HEK293T (cell line): ENCODE measurements around the gene CAMSAP2.

Source experiments
- CTCF ChIA-PET: fragments of 350-600 bp; formaldehyde crosslinking; extraction: SDS; loops from one replicate; lab custom pipeline; 2021; ENCODE audit warnings: antibody characterized with exemption, inconsistent platforms; lab: Yijun Ruan, JAX
- POLR2A ChIA-PET: fragments of 350-600 bp; formaldehyde crosslinking; extraction: SDS; loops from one replicate; lab custom pipeline; 2020; ENCODE audit warnings: antibody characterized with exemption, inconsistent platforms; lab: Yijun Ruan, JAX
- DNase-seq: peaks from one replicate; pipeline ENCODE4 v3.0.0; 2012; ENCODE audit warnings: mixed read lengths; ENCODE audit errors: extremely low spot score
- ARNT ChIP-seq: fragments of 450-650 bp; IDR thresholded peaks from 2 replicates; pipeline ENCODE4 v1.6.1; 2017; ENCODE audit warnings: mild to moderate bottlenecking
- BHLHE40 ChIP-seq: fragments of 450-650 bp; IDR thresholded peaks from 2 replicates; pipeline ENCODE4 v1.6.1; 2016; ENCODE audit warnings: mild to moderate bottlenecking, moderate library complexity, borderline replicate concordance
- CTBP1 ChIP-seq: fragments of 450-650 bp; IDR thresholded peaks from 2 replicates; pipeline ENCODE4 v1.6.1; 2016; ENCODE audit warnings: borderline replicate concordance
- ELF4 ChIP-seq: fragments of 450-650 bp; IDR thresholded peaks from 2 replicates; pipeline ENCODE4 v1.6.1; 2017; ENCODE audit warnings: antibody characterized with exemption
- FOXA1 ChIP-seq: fragments of 450-650 bp; IDR thresholded peaks from 2 replicates; pipeline ENCODE4 v1.6.1; 2016; ENCODE audit warnings: mild to moderate bottlenecking
- FOXK2 ChIP-seq: fragments of 450-650 bp; IDR thresholded peaks from 2 replicates; pipeline ENCODE4 v1.6.1; 2016; ENCODE audit warnings: mild to moderate bottlenecking
- FOXM1 ChIP-seq: fragments of 450-650 bp; IDR thresholded peaks from 2 replicates; pipeline ENCODE4 v1.6.1; 2017; ENCODE audit warnings: mild to moderate bottlenecking, borderline replicate concordance
- HDGF ChIP-seq: fragments of 450-650 bp; IDR thresholded peaks from 2 replicates; pipeline ENCODE4 v1.6.1; 2017; ENCODE audit warnings: antibody characterized with exemption, borderline replicate concordance
- L3MBTL2 ChIP-seq: fragments of 450-650 bp; conservative IDR thresholded peaks from 2 replicates; pipeline ENCODE4 v1.6.1; 2016; ENCODE audit warnings: mild to moderate bottlenecking
- LEF1 ChIP-seq: fragments of 450-650 bp; IDR thresholded peaks from 2 replicates; pipeline ENCODE4 v1.6.1; 2017; ENCODE audit warnings: mild to moderate bottlenecking, borderline replicate concordance
- NFRKB ChIP-seq: fragments of 450-650 bp; IDR thresholded peaks from 2 replicates; pipeline ENCODE4 v1.6.1; 2016; ENCODE audit warnings: mild to moderate bottlenecking, moderate library complexity
- PKNOX1 ChIP-seq: fragments of 450-650 bp; IDR thresholded peaks from 2 replicates; pipeline ENCODE4 v1.6.1; 2016
- SP1 ChIP-seq: fragments of 450-650 bp; IDR thresholded peaks from 2 replicates; pipeline ENCODE4 v1.6.1; 2017
- SUZ12 ChIP-seq: fragments of 450-650 bp; IDR thresholded peaks from 2 replicates; pipeline ENCODE4 v1.6.1; 2016; ENCODE audit warnings: mild to moderate bottlenecking
- TARDBP ChIP-seq: fragments of 450-650 bp; IDR thresholded peaks from 2 replicates; pipeline ENCODE4 v1.6.1; 2016
- ZNF384 ChIP-seq: fragments of 450-650 bp; IDR thresholded peaks from 2 replicates; pipeline ENCODE4 v1.6.1; 2016

Gene CAMSAP2

GRCh38 chr1:200899451-200899915 is 160.8 kb downstream of the CAMSAP2 start:
- DNase-seq = no peak
- POLR2A ChIA-PET = no interaction called here
- TF ChIP-seq FOXM1 (no peak), PKNOX1 (no peak), ZNF384 (no peak), ELF4 (no peak), SUZ12 (no peak), TARDBP (no peak), LEF1 (no peak), FOXA1 (no peak), NFRKB (no peak), CTBP1 (no peak), BHLHE40 (no peak), SP1 (no peak), HDGF (no peak)
- CTCF ChIA-PET = no interaction called here

- TF ChIP-seq LEF1 = no peak
- no peak for TF ChIP-seq ZNF384
- TF ChIP-seq ARNT = no peak
- TF ChIP-seq HDGF = no peak
- TF ChIP-seq PKNOX1 = no peak
- no peak for TF ChIP-seq FOXM1
- no peak for TF ChIP-seq SUZ12
- no peak for TF ChIP-seq SP1
- TF ChIP-seq ELF4 = no peak
- no peak for TF ChIP-seq FOXA1
- no peak for TF ChIP-seq NFRKB
- ChIA-PET POLR2A (interaction anchor here (0.7 kb wide), 1 partner anchor 9 kb away, joined by 3 read pairs; no protein-coding TSS in a partner anchor), CTCF (no interaction called here)
- DNase-seq = no peak
Observed at GRCh38 chr1:200899954-200900867, 161.5 kb downstream of the CAMSAP2 start.

GRCh38 chr1:200900877-200901276 is 162.2 kb downstream of the CAMSAP2 start:
- CTCF ChIA-PET = no interaction called here
- TF ChIP-seq TARDBP = no peak
- no peak for TF ChIP-seq L3MBTL2
- no peak for TF ChIP-seq LEF1
- TF ChIP-seq PKNOX1 = no peak
- no peak for TF ChIP-seq ZNF384
- no peak for TF ChIP-seq ARNT
- TF ChIP-seq FOXA1 = no peak
- no peak for TF ChIP-seq ELF4
- no peak for TF ChIP-seq SUZ12
- no peak for TF ChIP-seq BHLHE40
- TF ChIP-seq FOXM1 = no peak
- TF ChIP-seq HDGF = no peak
- POLR2A ChIA-PET = interaction anchor here (1.0 kb wide), 1 partner anchor 10 kb away, joined by 3 read pairs; no protein-coding TSS in a partner anchor
- no peak for DNase-seq

- POLR2A ChIA-PET = interaction anchor here (1.0 kb wide), 1 partner anchor 10 kb away, joined by 3 read pairs; no protein-coding TSS in a partner anchor
- DNase-seq = no peak
- TF ChIP-seq ARNT (no peak), SP1 (no peak)
- CTCF ChIA-PET = no interaction called here
Observed at GRCh38 chr1:200901350-200901749, 162.7 kb downstream of the CAMSAP2 start.

GRCh38 chr1:200901796-200902444 is 163.2 kb downstream of the CAMSAP2 start:
- TF ChIP-seq CTBP1 = no peak
- TF ChIP-seq BHLHE40 = no peak
- TF ChIP-seq SP1 = no peak
- no peak for TF ChIP-seq HDGF
- TF ChIP-seq FOXK2 = no peak
- no peak for TF ChIP-seq SUZ12
- no peak for TF ChIP-seq ARNT
- no peak for TF ChIP-seq FOXA1
- no peak for TF ChIP-seq L3MBTL2
- TF ChIP-seq PKNOX1 = no peak
- POLR2A ChIA-PET = interaction anchor here (1.0 kb wide), 1 partner anchor 11 kb away, joined by 3 read pairs; no protein-coding TSS in a partner anchor
- no peak for DNase-seq
- CTCF ChIA-PET = interaction anchor here (0.7 kb wide), 1 partner anchor 208 kb away, joined by 5 read pairs; no protein-coding TSS in a partner anchor
